NCI-H2227 (cell line): ENCODE measurements around the gene MICAL2.

Source experiments
- DNase-seq: peaks from one replicate; lab custom pipeline; 2025; ENCODE audit not compliant: unreplicated experiment; lab: John Stamatoyannopoulos, UW

Gene MICAL2

GRCh38 chr11:12110201-12110713 is at the start of gene MICAL2:
MICAL2 (plus strand) TSS chr11:12110590; CDS start chr11:12162156, 51,566 bp downstream.
- DNase-seq = peak; percentile 93

- DNase-seq = no peak
Observed at GRCh38 chr11:12061851-12062560, 48.4 kb upstream of the MICAL2 start.

GRCh38 chr11:12063251-12063650 is 47.1 kb upstream of the MICAL2 start:
- DNase-seq = no peak

GRCh38 chr11:12064136-12064953 is 46.0 kb upstream of the MICAL2 start:
- DNase-seq = no peak

GRCh38 chr11:12064954-12065280 is 45.5 kb upstream of the MICAL2 start:
- no peak for DNase-seq

DNA sequence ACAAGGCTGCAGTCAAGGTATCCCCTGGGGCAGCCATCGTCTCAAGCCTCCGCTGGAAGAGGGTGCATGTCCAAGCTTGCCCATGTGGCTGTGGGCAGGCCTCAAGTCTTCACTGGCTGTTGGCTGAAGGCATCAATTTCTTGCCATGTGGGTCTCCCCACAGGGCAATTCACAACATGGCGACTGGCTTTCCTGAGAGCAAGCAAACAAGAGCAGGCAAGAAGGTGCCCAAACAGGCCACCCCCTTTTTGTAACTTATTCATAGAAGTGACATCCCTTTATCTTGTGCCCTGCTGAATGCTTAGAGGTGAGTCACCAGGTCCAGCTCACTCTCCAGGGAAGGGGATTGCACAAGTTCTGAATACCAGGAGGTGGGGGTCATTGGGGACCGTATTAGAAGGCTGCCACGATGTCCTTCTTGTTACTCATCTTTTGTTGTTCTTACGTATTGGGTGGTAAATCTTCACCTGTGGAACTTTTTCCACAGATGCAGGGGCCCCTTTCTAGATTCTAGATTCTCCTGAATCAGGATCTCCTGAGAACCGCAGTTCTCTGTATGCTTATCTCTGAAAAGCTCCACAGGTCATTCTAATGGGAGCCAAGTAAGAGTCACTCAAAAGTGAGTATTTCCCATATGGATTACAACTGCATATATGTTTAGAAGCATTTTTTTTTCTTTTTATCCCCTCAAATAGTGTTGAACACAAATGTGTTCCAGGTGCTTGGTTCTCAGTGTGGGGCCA is 44.2 kb upstream of the MICAL2 start:
- DNase-seq = no peak

DNA sequence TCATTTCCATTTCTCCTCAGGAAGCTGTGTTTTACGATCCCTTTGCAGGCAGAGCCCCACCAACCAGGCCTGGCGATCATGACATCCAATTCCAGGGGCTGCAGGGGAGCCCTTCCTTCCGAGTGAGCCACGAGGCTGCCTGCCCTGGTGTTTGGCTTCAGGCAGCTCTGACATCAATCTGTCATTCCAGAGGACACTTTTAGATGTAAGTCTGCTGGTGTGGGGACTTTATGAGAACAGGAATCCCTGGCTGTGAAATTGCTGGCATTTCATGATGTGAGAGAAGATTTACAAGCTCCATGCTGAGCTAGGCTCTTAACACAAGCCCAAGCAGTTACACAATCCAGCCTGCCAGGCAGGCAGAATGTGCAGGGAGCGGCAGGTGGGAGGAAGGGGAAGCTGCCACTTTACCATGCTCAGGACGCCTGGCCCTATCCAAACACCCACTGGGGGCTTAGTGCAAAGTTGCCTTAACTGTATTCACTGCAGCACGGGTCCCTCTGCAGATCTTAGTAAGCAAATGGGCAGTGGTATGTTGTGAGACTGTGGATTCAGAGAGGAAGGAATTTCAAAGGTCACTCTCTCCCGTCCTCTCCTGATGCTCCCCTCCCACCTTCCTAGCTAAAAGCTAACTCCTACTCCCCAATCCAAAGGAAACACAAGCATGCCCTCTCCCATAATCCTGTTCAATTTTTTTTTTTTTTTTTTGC is 43.4 kb upstream of the MICAL2 start:
- DNase-seq = peak; percentile 56

DNA sequence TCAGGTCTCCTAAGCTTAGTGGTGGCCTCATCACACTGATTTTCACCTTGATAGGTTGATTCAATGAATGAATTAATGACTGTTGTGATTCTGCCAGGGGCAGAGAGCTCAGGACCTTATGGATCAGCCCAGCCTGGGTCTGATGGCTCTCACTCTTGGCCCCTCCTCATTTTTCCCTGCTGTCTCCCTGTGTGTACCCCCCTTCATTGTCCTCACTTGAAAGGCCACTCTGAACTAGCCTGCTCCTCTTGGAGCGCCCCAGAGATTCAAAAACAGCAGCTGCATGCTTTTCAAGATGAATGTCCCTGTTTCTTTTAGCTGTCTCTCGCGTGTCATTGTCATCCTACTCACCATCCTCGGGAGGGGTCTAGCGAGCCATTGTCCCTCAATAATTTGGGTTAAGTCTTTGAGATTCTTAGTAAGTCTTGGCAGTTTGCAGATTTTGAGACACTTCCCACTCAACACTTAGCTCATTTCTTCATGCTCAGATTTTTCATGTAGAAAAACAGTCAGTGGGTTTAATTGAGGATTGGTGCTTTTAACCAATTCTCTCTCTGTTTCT is 42.5 kb upstream of the MICAL2 start:
- no peak for DNase-seq

DNA sequence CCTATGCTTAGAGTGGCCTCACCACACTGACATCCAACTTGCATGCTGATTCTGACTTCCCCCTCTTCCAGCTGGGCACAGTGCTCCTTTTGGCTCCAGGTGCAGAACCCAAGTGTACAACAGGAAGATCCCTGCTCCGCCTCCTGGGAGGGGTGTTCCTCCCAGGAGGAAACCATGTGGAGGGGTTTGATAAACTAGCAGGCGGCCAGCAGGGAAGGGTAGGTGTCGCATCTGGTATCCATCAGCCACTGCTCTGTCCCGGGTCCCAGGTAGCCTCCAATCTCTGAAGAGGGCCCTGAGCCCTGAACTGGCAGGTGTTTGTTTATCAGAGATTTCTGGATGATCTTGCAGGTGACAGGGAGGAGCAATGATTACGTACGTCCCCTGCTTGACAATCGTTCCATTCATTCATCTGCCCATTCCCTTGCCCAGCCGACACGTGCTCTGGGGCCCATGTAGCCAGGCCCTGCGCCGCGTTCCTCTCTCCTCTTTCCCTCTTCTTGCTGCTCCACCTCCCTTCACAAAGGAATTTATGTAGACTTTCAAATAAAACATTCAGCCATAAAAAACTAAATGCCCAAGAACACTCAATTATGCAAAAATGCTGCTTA is 41.2 kb upstream of the MICAL2 start:
- no peak for DNase-seq

DNA sequence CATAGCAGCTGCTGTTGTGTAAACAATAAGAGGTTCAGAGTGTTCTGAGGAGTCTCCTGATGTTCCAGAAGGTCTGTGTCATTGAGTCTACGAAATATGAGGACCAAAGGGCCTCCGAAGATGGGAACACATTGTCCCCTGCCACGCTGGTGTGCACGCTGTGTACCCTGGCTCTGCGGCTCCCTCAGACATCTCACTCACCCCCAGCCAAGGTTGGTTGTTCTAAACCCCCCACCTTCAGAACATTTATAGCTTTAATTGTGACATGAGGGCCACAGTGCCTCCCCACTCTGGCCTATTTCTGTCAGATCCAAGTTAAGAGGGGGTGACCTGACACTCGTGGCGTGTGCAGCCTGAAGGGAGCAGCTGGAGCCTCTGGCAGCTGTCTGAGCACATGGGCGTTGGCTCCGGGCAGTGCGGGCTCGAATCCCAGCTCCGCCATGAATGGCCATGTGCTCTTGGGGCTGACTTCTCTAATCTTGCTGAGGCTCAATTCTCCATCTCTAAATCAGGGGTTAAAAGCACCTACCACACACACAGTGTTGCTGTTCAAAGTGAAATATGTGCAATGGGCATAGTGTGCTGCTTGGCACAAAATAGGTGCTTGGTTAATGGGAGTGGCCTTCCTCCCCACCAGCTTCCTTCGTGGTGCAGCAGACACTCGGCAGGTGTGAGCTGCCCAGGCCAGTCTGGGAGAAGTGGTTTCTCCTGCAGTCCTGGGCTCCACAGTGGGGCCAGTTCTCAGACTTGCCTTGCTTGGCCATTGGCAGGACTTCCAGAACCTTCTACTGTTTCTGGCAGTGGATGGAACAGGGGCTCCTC is 39.7 kb upstream of the MICAL2 start:
- no peak for DNase-seq

- DNase-seq = no peak
Observed at GRCh38 chr11:12071574-12071973, 38.8 kb upstream of the MICAL2 start.

DNA sequence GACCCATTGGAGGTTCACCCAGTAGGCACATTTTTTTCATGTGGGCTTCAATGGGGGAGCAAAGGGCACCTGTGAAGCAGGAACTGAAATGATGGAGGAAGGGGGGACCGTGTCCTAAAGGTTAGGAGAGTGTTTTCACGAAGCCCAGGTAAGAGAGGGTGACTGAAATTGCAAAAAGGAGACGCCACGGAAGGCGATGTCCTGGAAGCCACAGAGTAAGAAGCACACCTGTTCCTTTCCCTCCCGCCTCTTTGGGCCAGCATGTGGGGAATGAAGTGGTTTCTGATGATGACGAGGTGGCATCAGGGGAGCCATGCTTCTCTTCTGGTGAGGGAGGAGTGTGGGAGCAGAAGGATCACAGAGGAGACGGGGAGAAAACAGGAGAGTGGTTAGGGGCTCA is 37.0 kb upstream of the MICAL2 start:
- DNase-seq = no peak

DNA sequence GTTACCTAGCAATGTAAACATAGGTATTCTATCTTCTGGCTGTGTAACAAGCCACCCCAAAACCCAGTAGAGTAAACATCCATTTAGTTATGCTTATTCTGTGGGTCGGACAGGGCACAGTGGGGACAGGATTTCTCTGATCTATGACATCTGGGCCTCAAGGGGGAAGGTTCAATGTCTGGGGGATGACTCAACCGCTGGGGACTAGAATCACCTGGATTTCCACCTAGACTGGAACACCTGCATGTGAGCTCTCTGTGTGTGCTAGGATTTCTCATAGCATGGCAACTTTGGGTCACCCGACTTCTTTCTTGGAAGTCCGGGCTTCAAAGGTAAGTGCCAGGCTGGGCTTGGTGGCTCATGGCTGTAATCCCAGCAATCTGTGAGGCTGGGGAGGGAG is 36.5 kb upstream of the MICAL2 start:
- DNase-seq = no peak

DNA sequence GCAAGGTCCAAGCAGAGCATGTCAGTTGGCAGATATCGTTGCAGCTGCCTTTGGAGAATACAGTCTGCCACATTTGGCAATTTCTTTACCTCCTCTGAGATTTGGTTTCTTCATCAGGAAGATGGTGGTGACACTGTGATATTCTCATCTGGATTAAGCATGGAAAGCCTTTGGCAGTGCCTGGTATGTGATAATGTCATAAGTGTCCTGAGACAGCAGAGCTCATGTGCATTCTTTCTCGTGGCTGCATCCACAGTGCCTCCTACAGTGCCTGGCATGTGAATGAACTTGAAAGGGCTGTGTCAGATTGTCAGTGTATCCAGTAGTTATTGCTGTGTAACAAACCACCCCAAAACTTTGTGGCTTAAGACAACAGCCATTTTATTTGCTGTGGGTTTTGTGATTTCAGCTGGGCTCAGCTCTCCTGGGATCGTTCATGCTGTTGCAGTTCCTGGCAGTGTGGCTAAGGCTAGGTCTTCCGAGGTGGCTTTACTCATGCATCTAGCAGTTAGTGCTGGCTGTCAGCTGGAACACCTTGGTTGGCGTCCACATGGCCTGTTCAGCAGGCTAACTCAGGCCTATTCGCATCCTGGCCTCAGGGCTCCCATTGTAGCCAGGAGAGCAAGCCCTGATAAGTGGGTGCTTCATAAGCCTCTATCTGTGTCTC is 35.7 kb upstream of the MICAL2 start:
- no peak for DNase-seq

GRCh38 chr11:12075291-12075690 is 35.1 kb upstream of the MICAL2 start:
- DNase-seq = no peak

DNA sequence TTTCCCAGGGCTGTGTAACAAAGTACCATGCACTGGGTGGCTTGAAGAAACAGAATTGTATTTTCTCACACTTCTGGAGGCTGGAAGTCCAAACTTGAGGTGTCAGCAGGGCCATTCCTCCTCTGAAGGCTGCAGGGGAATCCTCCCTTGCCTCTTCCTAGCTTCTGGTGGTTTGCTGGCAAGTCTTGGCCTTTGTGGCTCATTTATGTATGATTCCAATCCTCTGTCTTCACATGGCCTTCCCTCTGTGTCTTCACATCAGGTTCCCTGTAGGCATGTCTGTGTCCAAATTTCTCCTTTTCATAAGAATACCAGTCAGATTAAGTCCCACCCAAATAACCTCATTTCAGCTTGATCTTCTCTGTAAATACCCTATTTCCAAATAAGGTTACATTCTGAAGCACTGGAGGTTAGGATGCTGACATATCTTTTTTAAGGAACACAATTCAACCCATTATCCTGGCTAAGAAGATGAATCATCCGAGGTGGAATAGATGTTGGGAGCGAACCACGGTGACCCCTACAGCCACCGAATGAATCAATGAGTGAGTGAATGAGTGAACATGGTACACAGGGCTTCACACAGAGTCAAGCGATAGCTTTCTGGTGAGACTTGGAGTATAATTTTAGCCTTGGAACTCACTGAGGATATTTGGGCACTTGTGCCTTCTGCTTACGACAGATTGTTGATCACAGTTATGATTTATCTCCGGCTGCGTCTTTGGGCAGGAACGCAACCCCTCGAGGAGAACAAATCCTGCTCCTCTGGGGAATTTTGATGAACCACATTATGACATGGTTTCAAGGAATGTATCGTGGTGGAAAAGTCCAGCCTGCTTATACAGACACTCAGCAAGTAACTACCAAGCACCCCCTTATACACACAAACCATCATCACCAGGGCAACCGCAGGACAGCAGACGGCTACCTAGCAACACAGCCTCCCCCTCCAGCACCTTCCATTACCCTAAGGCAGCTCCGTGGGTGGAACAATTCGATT is 34.3 kb upstream of the MICAL2 start:
- DNase-seq = no peak

GRCh38 chr11:12076840-12077534 is 33.4 kb upstream of the MICAL2 start:
- DNase-seq = no peak
